ENCODE results near the gene UBTF.

Gene UBTF

GRCh38 chr17:44214230-44214494, 5.3 kb downstream of the UBTF start:
- no peak for TF ChIP-seq CTCF (IDR thresholded peaks at IDR 0.05; ENCODE audit: control insufficient read depth, insufficient read depth, low read depth, low read length, missing control alignments)
- DNase-seq (ENCODE audit: low read depth) = no peak
- H3K4me3 ChIP-seq (ENCODE audit: control insufficient read depth, low read depth, low read length) = no peak overlapping the region

GRCh38 chr17:44213403-44214229, 5.9 kb downstream of the UBTF start:
- TF ChIP-seq CTCF (IDR thresholded peaks at IDR 0.05; ENCODE audit: control insufficient read depth, insufficient read depth, low read depth, low read length, missing control alignments) = no peak
- H3K4me3 ChIP-seq (ENCODE audit: control insufficient read depth, low read depth, low read length) = no peak overlapping the region
- no peak for DNase-seq (ENCODE audit: low read depth)

- no peak for TF ChIP-seq CTCF (IDR thresholded peaks at IDR 0.05; ENCODE audit: control insufficient read depth, insufficient read depth, low read depth, low read length, missing control alignments)
- no peak for DNase-seq (ENCODE audit: low read depth)
Observed at GRCh38 chr17:44212507-44213402, 6.7 kb downstream of the UBTF start.

GRCh38 chr17:44211281-44212265, 7.9 kb downstream of the UBTF start:
- TF ChIP-seq CTCF (IDR thresholded peaks at IDR 0.05; ENCODE audit: control insufficient read depth, insufficient read depth, low read depth, low read length, missing control alignments) = no peak
- DNase-seq (ENCODE audit: low read depth) = no peak
- no peak overlapping the region for H3K4me3 ChIP-seq (ENCODE audit: control insufficient read depth, low read depth, low read length)

More at GRCh38 chr17:44212507-44213402, 6.7 kb downstream of the UBTF start:
- no peak overlapping the region for H3K4me3 ChIP-seq (ENCODE audit: control insufficient read depth, low read depth, low read length)

- no peak for DNase-seq (ENCODE audit: low read depth)
- H3K4me3 ChIP-seq (ENCODE audit: control insufficient read depth, low read depth, low read length) = no peak overlapping the region
- peak; percentile 79 for TF ChIP-seq CTCF (IDR thresholded peaks at IDR 0.05; ENCODE audit: control insufficient read depth, insufficient read depth, low read depth, low read length, missing control alignments)
Observed at GRCh38 chr17:44210342-44211192, 8.9 kb downstream of the UBTF start.

Data from AG09309 (cell line).